H9 (cell line): ENCODE measurements around the gene B4GALT6. TPM values are rescaled to one million over a fixed set of nuclear protein-coding genes. Genes with fewer than 3 reads are reported as not detected.

Experiments
- DNase-seq: peaks from one replicate; pipeline ENCODE4 v3.0.0-alpha.2; 2017
- H2AFZ ChIP-seq: one replicate; pipeline ENCODE4 v1.6.1; 2013; ENCODE audit warnings: mild to moderate bottlenecking, low read length, control low read depth, moderate library complexity
- H2AK5ac ChIP-seq: 2 replicates; pipeline ENCODE4 v1.6.1; 2013; ENCODE audit warnings: low read length, control low read depth, mixed read lengths; ENCODE audit not compliant: insufficient read length
- H2BK120ac ChIP-seq: one replicate; pipeline ENCODE4 v1.6.1; 2013; ENCODE audit warnings: low read depth, mild to moderate bottlenecking, low read length, control low read depth, inconsistent platforms; ENCODE audit not compliant: poor library complexity, severe bottlenecking
- H2BK12ac ChIP-seq: 2 replicates; pipeline ENCODE4 v1.6.1; 2013; ENCODE audit warnings: low read length, control low read depth, mixed read lengths, low read depth; ENCODE audit not compliant: insufficient read length
- H2BK15ac ChIP-seq: 2 replicates; pipeline ENCODE4 v1.6.1; 2013; ENCODE audit warnings: low read depth, low read length, control low read depth
- H2BK20ac ChIP-seq: one replicate; pipeline ENCODE4 v1.6.1; 2013; ENCODE audit warnings: low read depth, mild to moderate bottlenecking, low read length, control low read depth, inconsistent platforms; ENCODE audit not compliant: poor library complexity, severe bottlenecking
- H2BK5ac ChIP-seq: 2 replicates; pipeline ENCODE4 v1.6.1; 2013; ENCODE audit warnings: low read length, control low read depth, mixed read lengths; ENCODE audit not compliant: insufficient read length
- H3K14ac ChIP-seq: 2 replicates; pipeline ENCODE4 v1.6.1; 2013; ENCODE audit warnings: low read length, control low read depth; ENCODE audit not compliant: insufficient read depth
- H3K18ac ChIP-seq: 2 replicates; pipeline ENCODE4 v1.6.1; 2013; ENCODE audit warnings: low read depth, mild to moderate bottlenecking, mixed read lengths, low read length, control low read depth; ENCODE audit not compliant: insufficient read length
- H3K23ac ChIP-seq: 2 replicates; pipeline ENCODE4 v1.6.1; 2013; ENCODE audit warnings: low read length, control low read depth, mixed read lengths, low read depth; ENCODE audit not compliant: insufficient read length
- H3K23me2 ChIP-seq: 2 replicates; pipeline ENCODE4 v1.6.1; 2013; ENCODE audit warnings: low read depth, mild to moderate bottlenecking, mixed read lengths, low read length, control low read depth; ENCODE audit not compliant: insufficient read length, poor library complexity, severe bottlenecking
- H3K27ac ChIP-seq: 2 replicates; pipeline ENCODE4 v1.5.1; 2013; ENCODE audit warnings: low read length, control low read depth, mixed read lengths, low read depth; ENCODE audit not compliant: insufficient read length
- H3K27me3 ChIP-seq: 2 replicates; pipeline ENCODE4 v1.6.1; 2013; ENCODE audit warnings: low read length, control low read depth, inconsistent platforms; ENCODE audit not compliant: insufficient read depth
- H3K4ac ChIP-seq: 2 replicates; pipeline ENCODE4 v1.6.1; 2013; ENCODE audit warnings: low read depth, mild to moderate bottlenecking, control low read depth, inconsistent platforms, low read length, moderate library complexity
- H3K4me1 ChIP-seq: 2 replicates; pipeline ENCODE4 v1.6.1; 2013; ENCODE audit warnings: low read length, control low read depth, inconsistent platforms; ENCODE audit not compliant: insufficient read depth
- H3K4me2 ChIP-seq: 2 replicates; pipeline ENCODE4 v1.6.1; 2013; ENCODE audit warnings: low read length, control low read depth, mixed read lengths; ENCODE audit not compliant: insufficient read length, insufficient read depth
- H3K56ac ChIP-seq: 2 replicates; pipeline ENCODE4 v1.6.1; 2013; ENCODE audit warnings: low read depth, mild to moderate bottlenecking, mixed read lengths, low read length, control low read depth; ENCODE audit not compliant: insufficient read length
- H3K79me1 ChIP-seq: 2 replicates; pipeline ENCODE4 v1.6.1; 2013; ENCODE audit warnings: low read depth, mild to moderate bottlenecking, moderate library complexity, low read length, control low read depth, inconsistent platforms; ENCODE audit not compliant: insufficient read depth, poor library complexity, severe bottlenecking
- H3K79me2 ChIP-seq: 2 replicates; pipeline ENCODE4 v1.6.1; 2013; ENCODE audit warnings: low read length, control low read depth, inconsistent platforms; ENCODE audit not compliant: insufficient read depth
- H3K9ac ChIP-seq: 2 replicates; pipeline ENCODE4 v1.6.1; 2013; ENCODE audit warnings: low read length, control low read depth, mixed read lengths; ENCODE audit not compliant: insufficient read length; ENCODE audit errors: extremely low read depth
- H3K9me3 ChIP-seq: one replicate; pipeline ENCODE4 v1.6.1; 2013; ENCODE audit warnings: low read depth, low read length, inconsistent platforms; ENCODE audit not compliant: control insufficient read depth
- H3T11ph ChIP-seq: one replicate; pipeline ENCODE4 v1.6.1; 2013; ENCODE audit warnings: mild to moderate bottlenecking, low read length, control low read depth, inconsistent platforms
- H4K20me1 ChIP-seq: one replicate; pipeline ENCODE4 v1.6.1; 2013; ENCODE audit not compliant: control insufficient read depth, insufficient read length, insufficient read depth
- H4K5ac ChIP-seq: 2 replicates; pipeline ENCODE4 v1.6.1; 2013; ENCODE audit warnings: low read depth, mild to moderate bottlenecking, mixed read lengths, low read length, control low read depth; ENCODE audit not compliant: insufficient read length
- H4K8ac ChIP-seq: replicated peaks from 2 replicates; pipeline ENCODE4 v1.6.1; 2013; ENCODE audit warnings: low read length, control low read depth, mixed read lengths, low read depth; ENCODE audit not compliant: insufficient read length
- H4K91ac ChIP-seq: 2 replicates; pipeline ENCODE4 v1.6.1; 2013; ENCODE audit warnings: low read depth, mild to moderate bottlenecking, moderate library complexity, mixed read lengths, low read length, control low read depth; ENCODE audit not compliant: insufficient read length
- H3K27ac Mint-ChIP-seq, 3 experiments: 2 replicates in 2 of 3; 3 replicates in 1 of 3; pipeline ENCODE4 v1.8.0; 2020 to 2021; ENCODE audit warnings: mixed read lengths in 3 of 3, mild to moderate bottlenecking in 1 of 3, moderate library complexity in 1 of 3
- H3K27me3 Mint-ChIP-seq: 2 replicates; pipeline ENCODE4 v1.8.0; 2021; ENCODE audit warnings: low read depth, mild to moderate bottlenecking, moderate library complexity, mixed read lengths
- H3K36me3 Mint-ChIP-seq, 3 experiments: 2 replicates in 2 of 3; 3 replicates in 1 of 3; pipeline ENCODE4 v1.8.0; 2020 to 2021; ENCODE audit warnings: low read depth in 3 of 3, mixed read lengths in 3 of 3; ENCODE audit not compliant: insufficient read depth in 1 of 3
- H3K4me1 Mint-ChIP-seq, 2 experiments: 2 replicates each; pipeline ENCODE4 v1.8.0; 2020; ENCODE audit warnings: mixed read lengths in 2 of 2
- H3K4me3 Mint-ChIP-seq, 2 experiments: 2 replicates in 1 of 2; 3 replicates in 1 of 2; pipeline ENCODE4 v1.8.0; 2020 to 2021; ENCODE audit warnings: mild to moderate bottlenecking in 2 of 2, mixed read lengths in 2 of 2, moderate library complexity in 1 of 2
- H3K9me3 Mint-ChIP-seq, 2 experiments: 2 replicates in 1 of 2; 3 replicates in 1 of 2; pipeline ENCODE4 v1.8.0; 2020; ENCODE audit warnings: mild to moderate bottlenecking in 2 of 2, mixed read lengths in 2 of 2, moderate library complexity in 1 of 2
- total RNA-seq: library from RNA; stranded (reverse); gene quantifications from 2 replicates; pipeline ENCODE4 v1.2.1, GENCODE V29; 2021
- TF ChIP-seq, protein P1 (sequence below): fragments of 200-600 bp; sonication (generic); conservative IDR thresholded peaks from 3 replicates; pipeline ENCODE4 v1.8.0; 2021; ENCODE audit warnings: antibody characterized with exemption, mild to moderate bottlenecking

B4GALT6 gene
- total RNA-seq, 1 experiment from 2014 or later: 34.1 TPM

DNA sequence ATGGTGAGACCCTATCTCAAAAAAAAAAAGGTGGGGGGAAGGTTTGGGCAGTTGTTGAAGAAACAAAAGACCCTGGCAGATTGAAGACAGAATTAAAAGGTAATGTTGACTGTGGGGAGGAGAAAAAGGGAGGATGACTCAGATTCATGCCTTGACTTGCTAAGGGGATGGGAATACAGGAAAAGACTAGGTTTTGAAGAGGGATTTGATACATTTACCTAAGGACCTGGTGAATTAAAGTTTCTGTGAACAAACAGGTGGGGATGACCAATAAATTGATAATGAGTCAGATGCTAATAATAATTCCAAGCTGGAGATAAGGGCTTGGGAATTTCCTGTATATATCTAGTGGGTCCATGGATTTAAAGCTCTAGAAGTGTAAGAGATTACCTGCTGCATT is 65.1 kb downstream of the B4GALT6 start:
- Mint-ChIP-seq H3K9me3 (no peaks in the 10 kb centered on the region), H3K4me3 (no peak overlapping the region), H3K4me1 (peaks cover 7% of the 10 kb centered on the region in 2 experiments), H3K36me3 (no peaks in the 10 kb centered on the region; a peak in 1 of 7 replicates), H3K27me3 (no peaks in the 10 kb centered on the region), H3K27ac (no peak overlapping the region; a peak in 1 of 7 replicates)
- Histone ChIP-seq H3K4me2 (no peak overlapping the region), H3K9me3 (no peaks in the 10 kb centered on the region), H2AFZ (no peak overlapping the region), H2BK5ac (no peak overlapping the region), H4K91ac (no peak overlapping the region), H2AK5ac (no peak overlapping the region), H3K27ac (no peak overlapping the region), H3T11ph (no peak overlapping the region), H3K9ac (no peak overlapping the region), H4K8ac (no peak overlapping the region), H3K56ac (no peak overlapping the region), H3K18ac (no peak overlapping the region), H3K79me2 (no peaks in the 10 kb centered on the region), H3K79me1 (no peaks in the 10 kb centered on the region), H3K4me1 (no peaks in the 10 kb centered on the region), H3K23ac (no peak overlapping the region), H3K4ac (no peak overlapping the region), H3K23me2 (no peaks in the 10 kb centered on the region), H4K20me1 (no peaks in the 10 kb centered on the region), H2BK15ac (no peak overlapping the region), H2BK20ac (no peak overlapping the region), H3K14ac (no peak overlapping the region), H4K5ac (no peak overlapping the region), H2BK12ac (no peak overlapping the region), H3K27me3 (no peaks in the 10 kb centered on the region), H2BK120ac (no peak overlapping the region)
- no peak for DNase-seq
- TF ChIP-seq, protein P1, sequence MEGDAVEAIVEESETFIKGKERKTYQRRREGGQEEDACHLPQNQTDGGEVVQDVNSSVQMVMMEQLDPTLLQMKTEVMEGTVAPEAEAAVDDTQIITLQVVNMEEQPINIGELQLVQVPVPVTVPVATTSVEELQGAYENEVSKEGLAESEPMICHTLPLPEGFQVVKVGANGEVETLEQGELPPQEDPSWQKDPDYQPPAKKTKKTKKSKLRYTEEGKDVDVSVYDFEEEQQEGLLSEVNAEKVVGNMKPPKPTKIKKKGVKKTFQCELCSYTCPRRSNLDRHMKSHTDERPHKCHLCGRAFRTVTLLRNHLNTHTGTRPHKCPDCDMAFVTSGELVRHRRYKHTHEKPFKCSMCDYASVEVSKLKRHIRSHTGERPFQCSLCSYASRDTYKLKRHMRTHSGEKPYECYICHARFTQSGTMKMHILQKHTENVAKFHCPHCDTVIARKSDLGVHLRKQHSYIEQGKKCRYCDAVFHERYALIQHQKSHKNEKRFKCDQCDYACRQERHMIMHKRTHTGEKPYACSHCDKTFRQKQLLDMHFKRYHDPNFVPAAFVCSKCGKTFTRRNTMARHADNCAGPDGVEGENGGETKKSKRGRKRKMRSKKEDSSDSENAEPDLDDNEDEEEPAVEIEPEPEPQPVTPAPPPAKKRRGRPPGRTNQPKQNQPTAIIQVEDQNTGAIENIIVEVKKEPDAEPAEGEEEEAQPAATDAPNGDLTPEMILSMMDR: no peak
